ENCODE results near the gene ZNF597. TPM values are rescaled to one million over a fixed set of nuclear protein-coding genes. Genes with fewer than 3 reads are reported as not detected.

The ZNF597 gene
- total RNA-seq (1 to 10 TPM; 2.3 to 2.5 TPM), total RNA-seq (4.8 to 29.8 (median 17.4) reads per million in 172 experiments)
- polyA plus RNA-seq (2013, experiment 1 of 2), result 3.3 TPM
- 2.6 TPM for polyA plus RNA-seq (2013, experiment 2 of 2)

GRCh38 chr16:3443108-3444031, at the start of gene ZNF597, which contains the start of gene NAA60:
Gene ZNF597, minus strand, starts transcription at chr16:3443504. Its CDS starts 351 bp downstream, at chr16:3443153.
Gene NAA60, plus strand, starts transcription at chr16:3443680. Its CDS starts 32,548 bp downstream, at chr16:3476228.
- H3K4me3 ChIP-seq (ENCODE audit: low read length), result peak within 1 kb of the TSS; percentile 71
- Mint-ChIP-seq H3K36me3 (ENCODE audit: low read depth) (peaks cover 49% of the 10 kb centered on the region), H3K9me3 (peaks cover 6% of the 10 kb centered on the region), H3K4me1 (ENCODE audit: low read depth) (peaks cover 24% of the 10 kb centered on the region), H3K27ac (peak within 1 kb of the TSS; percentile 95), H3K27me3 (no peaks in the 10 kb centered on the region), H3K4me3 (peak within 1 kb of the TSS; percentile 98)
- POLR2A ChIA-PET, result interaction anchor here (0.9 to 2.9 kb wide), 12 partner anchors 14 to 423 kb away, joined by 3 to 28 read pairs (median 6); partner anchors contain the start of genes CLUAP1, SLX4, TIGD7 and TNFRSF12A
- CTCF ChIA-PET, result interaction anchor here (0.5 to 2.4 kb wide), 3 partner anchors 14 to 138 kb away, joined by 3 to 11 read pairs (median 3); partner anchors contain the start of genes TIGD7 and ZNF75A
- H3K36me3 ChIP-seq (ENCODE audit: insufficient read depth, low read length), result peaks cover 9% of the 10 kb centered on the region
- intact Hi-C loops (cut with DNase I, micrococcal nuclease), result loop anchor here in 1 of 2 experiments (1.0 to 10.0 kb wide), 3 partner anchors 42 to 289 kb away; partner anchors contain the start of genes TIGD7, ZNF174, ZNF75A and ZSCAN32
- DNase-seq (peak; percentile 50 to 92 (median 72)), ATAC-seq (ENCODE audit: poor library complexity) (peak; percentile 90)
- H3K27me3 ChIP-seq (ENCODE audit: control insufficient read depth in 1 of 2, insufficient read depth in 2 of 2, low read length in 2 of 2), result no peaks in the 10 kb centered on the region
- peak within 1 kb of the TSS; percentile 70 to 79 for H3K27ac ChIP-seq (ENCODE audit: low read depth in 1 of 2, low read length in 2 of 2)
- TF ChIP-seq CTCF (IDR thresholded peaks at IDR 0.05), result no peak
- H3K4me1 ChIP-seq (ENCODE audit: insufficient read depth, low read length), result peaks cover 25% of the 10 kb centered on the region
- H3K9me3 ChIP-seq (ENCODE audit: control insufficient read depth in 1 of 2, insufficient read depth in 1 of 2, low read length in 2 of 2), result peaks cover 6 to 16% of the 10 kb centered on the region in 2 experiments

GRCh38 chr16:3492356-3492755, 49.1 kb upstream of the ZNF597 start:
- Histone ChIP-seq H3K9me3 (ENCODE audit: control insufficient read depth in 1 of 2, insufficient read depth in 1 of 2, low read length in 2 of 2) (peaks cover 0 to 5% of the 10 kb centered on the region in 2 experiments), H3K27me3 (ENCODE audit: control insufficient read depth in 1 of 2, insufficient read depth in 2 of 2, low read length in 2 of 2) (no peaks in the 10 kb centered on the region), H3K36me3 (ENCODE audit: insufficient read depth, low read length) (no peaks in the 10 kb centered on the region), H3K4me3 (ENCODE audit: low read length) (no peak overlapping the region), H3K27ac (ENCODE audit: low read depth in 1 of 2, low read length in 2 of 2) (no peak overlapping the region), H3K4me1 (ENCODE audit: insufficient read depth, low read length) (no peaks in the 10 kb centered on the region)
- DNase-seq (no peak), ATAC-seq (ENCODE audit: poor library complexity) (no peak)
- H3K27me3 Mint-ChIP-seq, result no peaks in the 10 kb centered on the region
- ChIA-PET POLR2A (no interaction called here), CTCF (no interaction called here)
- peaks cover 4% of the 10 kb centered on the region for H3K4me1 Mint-ChIP-seq (ENCODE audit: low read depth)
- intact Hi-C loops (cut with DNase I, micrococcal nuclease), result no loop called here
- no peaks in the 10 kb centered on the region for H3K36me3 Mint-ChIP-seq (ENCODE audit: low read depth)
- H3K4me3 Mint-ChIP-seq, result no peak overlapping the region
- no peak overlapping the region for H3K27ac Mint-ChIP-seq
- H3K9me3 Mint-ChIP-seq, result no peaks in the 10 kb centered on the region
- TF ChIP-seq CTCF (IDR thresholded peaks at IDR 0.05), result no peak

DNA sequence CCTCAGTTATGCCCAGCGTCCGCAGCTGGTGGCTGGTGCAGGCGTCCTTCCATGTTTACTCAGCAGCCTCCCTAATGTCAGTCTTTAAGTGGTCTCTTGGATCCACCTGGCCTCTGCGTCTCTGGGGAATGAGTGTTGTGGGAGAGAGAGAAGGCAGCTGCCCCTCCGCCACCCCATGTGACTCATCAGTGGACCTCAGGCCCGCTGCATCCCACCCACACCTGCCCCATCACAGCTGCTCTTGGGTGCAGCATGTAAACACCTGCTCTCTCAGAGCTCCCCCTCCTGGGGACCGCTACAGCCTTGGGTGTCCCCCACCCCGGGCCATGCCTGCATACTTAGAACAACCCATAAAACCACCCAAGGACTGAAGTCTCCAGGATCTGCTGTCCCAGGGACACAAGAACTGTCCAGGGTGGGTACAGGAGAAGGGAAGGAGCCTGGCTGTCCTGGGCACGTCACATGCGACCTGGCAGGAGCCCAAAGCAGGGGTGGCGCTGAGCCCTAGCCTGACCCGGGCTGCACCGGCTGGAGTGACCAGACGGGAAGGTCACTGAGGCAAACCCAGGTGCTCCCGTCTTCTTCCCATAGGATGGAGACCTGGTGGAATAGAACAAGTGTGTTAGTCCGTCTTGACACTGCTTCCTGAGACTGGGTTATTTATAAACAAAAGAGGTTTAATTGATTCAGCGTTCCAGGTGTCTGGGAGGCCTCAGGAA, 47.8 kb upstream of the ZNF597 start:
- Mint-ChIP-seq H3K27ac (no peak overlapping the region), H3K4me1 (ENCODE audit: low read depth) (peaks cover 4% of the 10 kb centered on the region), H3K27me3 (no peaks in the 10 kb centered on the region), H3K36me3 (ENCODE audit: low read depth) (peaks cover under 1% of the 10 kb centered on the region), H3K9me3 (no peaks in the 10 kb centered on the region), H3K4me3 (no peak overlapping the region)
- no peaks in the 10 kb centered on the region for H3K4me1 ChIP-seq (ENCODE audit: insufficient read depth, low read length)
- ATAC-seq (ENCODE audit: poor library complexity), result no peak
- POLR2A ChIA-PET, result no interaction called here
- H3K36me3 ChIP-seq (ENCODE audit: insufficient read depth, low read length), result peaks cover 4% of the 10 kb centered on the region
- TF ChIP-seq CTCF (IDR thresholded peaks at IDR 0.05), result no peak
- no peak overlapping the region for H3K27ac ChIP-seq (ENCODE audit: low read depth in 1 of 2, low read length in 2 of 2)
- no peaks in the 10 kb centered on the region for H3K9me3 ChIP-seq (ENCODE audit: control insufficient read depth in 1 of 2, insufficient read depth in 1 of 2, low read length in 2 of 2)
- no peak overlapping the region for H3K4me3 ChIP-seq (ENCODE audit: low read length)
- DNase-seq, result peak in 1 of 14 experiments; percentile 21
- CTCF ChIA-PET, result no interaction called here
- intact Hi-C loops (cut with DNase I, micrococcal nuclease), result no loop called here
- H3K27me3 ChIP-seq (ENCODE audit: control insufficient read depth in 1 of 2, insufficient read depth in 2 of 2, low read length in 2 of 2), result no peaks in the 10 kb centered on the region

All from CD4-positive, alpha-beta T cell (primary cell).